Lower leg skin (tissue), 3 donors: ENCODE data around the gene SIL1.

ENCODE experiments used
- CTCF ChIP-seq, 3 donors: fragments of 450-650 bp; IDR thresholded peaks; one replicate each; pipeline ENCODE4 v1.5.1; 2016; ENCODE audit warnings: antibody characterized with exemption in 3 of 3, mild to moderate bottlenecking in 3 of 3, moderate library complexity in 2 of 3
- POLR2A ChIP-seq, 2 donors: fragments of 450-650 bp; IDR thresholded peaks; one replicate each; pipeline ENCODE4 v1.6.1; 2016 to 2017; ENCODE audit warnings: antibody characterized with exemption in 2 of 2, mild to moderate bottlenecking in 1 of 2, moderate library complexity in 1 of 2

GRCh38 chr5:138998521-138998920 lies 199.6 kb downstream of the SIL1 start:
- TF ChIP-seq CTCF (IDR thresholded peaks at IDR 0.05) (no peak), POLR2A (IDR thresholded peaks at IDR 0.05) (no peak)
